Gastroesophageal sphincter (tissue), 3 donors: ENCODE measurements around the gene WNT7B.

ENCODE experiments used
- CTCF ChIP-seq, 4 experiments: fragments of 200-600 bp in 2 of 4; fragments of 450-650 bp in 2 of 4; sonication (generic) in 1 of 4; IDR thresholded peaks; one replicate each; pipeline ENCODE4 v1.5.1; 2017 to 2019; ENCODE audit warnings: antibody characterized with exemption in 4 of 4, mild to moderate bottlenecking in 2 of 4, moderate library complexity in 2 of 4
- EP300 ChIP-seq: sonication (generic); formaldehyde crosslinking; IDR thresholded peaks from one replicate; pipeline ENCODE4 v1.6.1; 2017; ENCODE audit warnings: antibody characterized with exemption, mild to moderate bottlenecking

DNA sequence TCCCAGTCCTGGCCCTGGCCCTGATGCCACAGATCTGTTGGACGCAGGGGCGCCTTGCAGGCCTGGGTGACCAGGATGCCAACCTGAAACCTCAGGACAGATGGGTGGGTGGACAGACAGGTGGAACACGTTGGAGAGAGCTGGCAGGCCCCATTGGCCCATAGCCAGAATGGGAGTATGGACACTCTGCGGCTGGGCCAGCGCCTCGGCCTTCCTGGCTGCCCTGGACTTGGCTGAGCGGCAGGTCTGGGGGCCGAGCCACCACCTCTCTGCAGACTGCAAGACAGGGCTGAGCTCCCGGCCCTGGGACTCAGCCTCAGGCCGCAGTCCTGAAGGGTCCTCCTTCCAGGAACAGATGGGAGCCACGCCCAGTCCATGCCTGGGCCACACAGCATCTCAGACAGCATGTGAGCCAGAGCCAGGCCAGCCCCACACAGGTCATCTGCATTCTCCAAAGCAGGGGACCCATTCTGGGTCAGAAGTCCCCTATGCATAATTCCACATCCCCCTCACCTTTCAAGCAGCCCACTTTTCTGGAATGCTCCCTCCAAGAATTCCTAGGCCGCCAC is 14.1 kb downstream of the WNT7B start:
- TF ChIP-seq CTCF (IDR thresholded peaks at IDR 0.05) (no peak), EP300 (no peak)
